Measurements from ENCODE around the gene MORN5. TPM values are rescaled to one million over a fixed set of nuclear protein-coding genes. Genes with fewer than 3 reads are reported as not detected.
A peak's percentile ranks its signal among the peaks of the same experiment; 100 is the strongest.

MORN5 gene
- total and polyA plus RNA-seq, 4 donors, result not detected

DNA sequence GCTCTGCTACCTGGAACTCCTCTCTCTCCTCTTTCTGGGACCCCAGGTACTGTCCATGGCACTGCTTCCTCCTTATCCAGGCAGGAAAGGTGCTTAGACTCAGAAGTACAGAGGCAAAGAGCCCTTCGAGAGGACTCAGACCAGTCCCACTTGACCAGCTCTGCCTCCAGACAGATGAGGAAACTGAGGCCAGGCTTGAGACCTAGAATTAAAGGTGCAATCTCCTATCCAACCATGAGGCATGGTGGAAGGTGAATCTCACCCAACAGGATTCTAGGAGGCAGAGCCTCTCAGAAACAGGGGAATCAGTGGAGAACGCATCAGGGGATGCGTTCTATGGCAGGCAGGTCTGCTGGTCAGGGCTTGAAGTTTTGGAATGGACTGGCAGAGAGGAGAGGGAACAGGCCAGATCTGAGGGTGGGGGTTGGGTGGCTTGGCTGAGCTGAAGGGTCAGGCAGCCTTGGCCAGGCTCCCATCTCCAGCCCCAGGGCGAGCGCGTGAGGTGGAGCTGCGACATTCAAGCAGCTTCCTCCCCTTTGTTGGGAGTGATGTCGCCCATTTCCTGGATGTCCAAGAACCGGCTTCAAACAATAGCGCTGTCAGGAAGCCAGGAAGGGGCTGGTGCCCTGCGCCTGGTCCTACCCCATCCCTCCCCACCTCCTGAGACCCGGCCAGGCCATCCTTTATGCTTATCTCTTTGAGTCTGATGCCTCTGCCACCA is 26.3 kb upstream of the MORN5 start:
- no peak for DNase-seq (ENCODE audit: low spot score)
- Histone ChIP-seq H3K9me3 (ENCODE audit: control insufficient read depth in 4 of 4, low read length in 3 of 4) (no peaks in the 10 kb centered on the region), H3K4me1 (ENCODE audit: control insufficient read depth in 4 of 4, insufficient read depth in 4 of 4, low read length in 3 of 4) (peaks cover 0 to 3% (median 0%) of the 10 kb centered on the region in 4 donors), H3K9ac (ENCODE audit: low read depth in 1 of 2, low read length in 2 of 2) (no peak overlapping the region), H3K4me3 (ENCODE audit: low read depth in 1 of 3, low read length in 3 of 3) (no peak overlapping the region), H3K27ac (ENCODE audit: low read depth in 1 of 2, low read length in 2 of 2) (no peak overlapping the region), H3K27me3 (ENCODE audit: control insufficient read depth in 4 of 4, insufficient read depth in 4 of 4, low read length in 3 of 4) (no peaks in the 10 kb centered on the region), H3K36me3 (ENCODE audit: control insufficient read depth in 4 of 4, insufficient read depth in 3 of 4, low read depth in 1 of 4, low read length in 3 of 4) (no peaks in the 10 kb centered on the region)
- 75% methylated on average over 12 of the region's 12 CpGs for WGBS
- no peak for TF ChIP-seq FOXA1 (IDR thresholded peaks at IDR 0.05)
- peak; percentile 47 for TF ChIP-seq NR2F2 (IDR thresholded peaks at IDR 0.05)
- no peak for TF ChIP-seq JUND (IDR thresholded peaks at IDR 0.05)
- no peak for TF ChIP-seq HNF4A (conservative IDR thresholded peaks at IDR 0.05)
- no peak for TF ChIP-seq RXRA (IDR thresholded peaks at IDR 0.05)
- no peak for TF ChIP-seq RAD21 (IDR thresholded peaks at IDR 0.05)

DNA sequence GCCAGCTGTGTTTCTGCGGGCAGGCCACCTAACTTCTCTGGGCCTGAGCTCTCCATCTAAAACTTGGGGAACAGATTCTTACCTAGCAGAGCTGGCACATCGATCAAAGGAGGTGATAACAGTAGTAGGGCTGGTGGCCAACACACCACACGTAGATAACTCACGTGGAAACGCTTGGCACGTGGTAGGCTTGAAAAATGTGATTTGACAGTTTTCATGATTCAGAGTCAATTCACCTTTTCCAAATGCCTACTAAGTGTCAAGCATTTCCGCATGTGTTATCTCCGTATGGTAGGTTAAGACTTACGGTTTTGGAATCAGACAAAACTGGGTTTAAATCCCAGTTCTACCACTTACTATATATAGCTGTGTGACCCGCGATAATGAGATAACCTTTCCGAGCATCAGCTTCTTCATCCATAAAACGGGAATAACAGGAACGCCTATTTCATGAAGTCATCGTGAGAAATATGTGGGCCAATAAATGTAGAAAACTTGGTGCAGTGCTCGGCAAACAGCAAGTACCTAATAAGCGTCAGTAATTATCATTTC is 25.6 kb upstream of the MORN5 start:
- H3K27ac ChIP-seq (ENCODE audit: low read depth in 1 of 2, low read length in 2 of 2), result no peak overlapping the region
- 79% methylated on average over 17 of the region's 17 CpGs for WGBS
- H3K36me3 ChIP-seq (ENCODE audit: control insufficient read depth in 4 of 4, insufficient read depth in 3 of 4, low read depth in 1 of 4, low read length in 3 of 4), result no peaks in the 10 kb centered on the region
- no peak overlapping the region for H3K9ac ChIP-seq (ENCODE audit: low read depth in 1 of 2, low read length in 2 of 2)
- no peaks in the 10 kb centered on the region for H3K9me3 ChIP-seq (ENCODE audit: control insufficient read depth in 4 of 4, low read length in 3 of 4)
- DNase-seq (ENCODE audit: low spot score), result no peak
- H3K27me3 ChIP-seq (ENCODE audit: control insufficient read depth in 4 of 4, insufficient read depth in 4 of 4, low read length in 3 of 4), result no peaks in the 10 kb centered on the region
- H3K4me1 ChIP-seq (ENCODE audit: control insufficient read depth in 4 of 4, insufficient read depth in 4 of 4, low read length in 3 of 4), result no peaks in the 10 kb centered on the region
- no peak overlapping the region for H3K4me3 ChIP-seq (ENCODE audit: low read depth in 1 of 3, low read length in 3 of 3)
- no peak for TF ChIP-seq JUND (IDR thresholded peaks at IDR 0.05)
- TF ChIP-seq TAF1 (conservative IDR thresholded peaks at IDR 0.05), result no peak
- TF ChIP-seq YY1 (IDR thresholded peaks at IDR 0.05), result no peak
- no peak for TF ChIP-seq RAD21 (IDR thresholded peaks at IDR 0.05)
- TF ChIP-seq, protein P1, sequence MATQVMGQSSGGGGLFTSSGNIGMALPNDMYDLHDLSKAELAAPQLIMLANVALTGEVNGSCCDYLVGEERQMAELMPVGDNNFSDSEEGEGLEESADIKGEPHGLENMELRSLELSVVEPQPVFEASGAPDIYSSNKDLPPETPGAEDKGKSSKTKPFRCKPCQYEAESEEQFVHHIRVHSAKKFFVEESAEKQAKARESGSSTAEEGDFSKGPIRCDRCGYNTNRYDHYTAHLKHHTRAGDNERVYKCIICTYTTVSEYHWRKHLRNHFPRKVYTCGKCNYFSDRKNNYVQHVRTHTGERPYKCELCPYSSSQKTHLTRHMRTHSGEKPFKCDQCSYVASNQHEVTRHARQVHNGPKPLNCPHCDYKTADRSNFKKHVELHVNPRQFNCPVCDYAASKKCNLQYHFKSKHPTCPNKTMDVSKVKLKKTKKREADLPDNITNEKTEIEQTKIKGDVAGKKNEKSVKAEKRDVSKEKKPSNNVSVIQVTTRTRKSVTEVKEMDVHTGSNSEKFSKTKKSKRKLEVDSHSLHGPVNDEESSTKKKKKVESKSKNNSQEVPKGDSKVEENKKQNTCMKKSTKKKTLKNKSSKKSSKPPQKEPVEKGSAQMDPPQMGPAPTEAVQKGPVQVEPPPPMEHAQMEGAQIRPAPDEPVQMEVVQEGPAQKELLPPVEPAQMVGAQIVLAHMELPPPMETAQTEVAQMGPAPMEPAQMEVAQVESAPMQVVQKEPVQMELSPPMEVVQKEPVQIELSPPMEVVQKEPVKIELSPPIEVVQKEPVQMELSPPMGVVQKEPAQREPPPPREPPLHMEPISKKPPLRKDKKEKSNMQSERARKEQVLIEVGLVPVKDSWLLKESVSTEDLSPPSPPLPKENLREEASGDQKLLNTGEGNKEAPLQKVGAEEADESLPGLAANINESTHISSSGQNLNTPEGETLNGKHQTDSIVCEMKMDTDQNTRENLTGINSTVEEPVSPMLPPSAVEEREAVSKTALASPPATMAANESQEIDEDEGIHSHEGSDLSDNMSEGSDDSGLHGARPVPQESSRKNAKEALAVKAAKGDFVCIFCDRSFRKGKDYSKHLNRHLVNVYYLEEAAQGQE (IDR thresholded peaks at IDR 0.05), result no peak
- no peak for TF ChIP-seq FOXA1 (IDR thresholded peaks at IDR 0.05)
- no peak for TF ChIP-seq GABPA (IDR thresholded peaks at IDR 0.05 in 1 of 2, conservative IDR thresholded peaks at IDR 0.05 in 1 of 2)
- no peak for TF ChIP-seq EGR1 (IDR thresholded peaks at IDR 0.05; ENCODE audit: low read depth in 2 of 2)
- no peak for TF ChIP-seq NR2F2 (IDR thresholded peaks at IDR 0.05)
- TF ChIP-seq, protein P2, sequence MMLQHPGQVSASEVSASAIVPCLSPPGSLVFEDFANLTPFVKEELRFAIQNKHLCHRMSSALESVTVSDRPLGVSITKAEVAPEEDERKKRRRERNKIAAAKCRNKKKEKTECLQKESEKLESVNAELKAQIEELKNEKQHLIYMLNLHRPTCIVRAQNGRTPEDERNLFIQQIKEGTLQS (IDR thresholded peaks at IDR 0.05), result no peak
- TF ChIP-seq, protein P3, sequence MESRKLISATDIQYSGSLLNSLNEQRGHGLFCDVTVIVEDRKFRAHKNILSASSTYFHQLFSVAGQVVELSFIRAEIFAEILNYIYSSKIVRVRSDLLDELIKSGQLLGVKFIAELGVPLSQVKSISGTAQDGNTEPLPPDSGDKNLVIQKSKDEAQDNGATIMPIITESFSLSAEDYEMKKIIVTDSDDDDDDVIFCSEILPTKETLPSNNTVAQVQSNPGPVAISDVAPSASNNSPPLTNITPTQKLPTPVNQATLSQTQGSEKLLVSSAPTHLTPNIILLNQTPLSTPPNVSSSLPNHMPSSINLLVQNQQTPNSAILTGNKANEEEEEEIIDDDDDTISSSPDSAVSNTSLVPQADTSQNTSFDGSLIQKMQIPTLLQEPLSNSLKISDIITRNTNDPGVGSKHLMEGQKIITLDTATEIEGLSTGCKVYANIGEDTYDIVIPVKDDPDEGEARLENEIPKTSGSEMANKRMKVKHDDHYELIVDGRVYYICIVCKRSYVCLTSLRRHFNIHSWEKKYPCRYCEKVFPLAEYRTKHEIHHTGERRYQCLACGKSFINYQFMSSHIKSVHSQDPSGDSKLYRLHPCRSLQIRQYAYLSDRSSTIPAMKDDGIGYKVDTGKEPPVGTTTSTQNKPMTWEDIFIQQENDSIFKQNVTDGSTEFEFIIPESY (IDR thresholded peaks at IDR 0.05), result no peak
- TF ChIP-seq HNF4G (IDR thresholded peaks at IDR 0.05), result no peak
- TF ChIP-seq, protein P4, sequence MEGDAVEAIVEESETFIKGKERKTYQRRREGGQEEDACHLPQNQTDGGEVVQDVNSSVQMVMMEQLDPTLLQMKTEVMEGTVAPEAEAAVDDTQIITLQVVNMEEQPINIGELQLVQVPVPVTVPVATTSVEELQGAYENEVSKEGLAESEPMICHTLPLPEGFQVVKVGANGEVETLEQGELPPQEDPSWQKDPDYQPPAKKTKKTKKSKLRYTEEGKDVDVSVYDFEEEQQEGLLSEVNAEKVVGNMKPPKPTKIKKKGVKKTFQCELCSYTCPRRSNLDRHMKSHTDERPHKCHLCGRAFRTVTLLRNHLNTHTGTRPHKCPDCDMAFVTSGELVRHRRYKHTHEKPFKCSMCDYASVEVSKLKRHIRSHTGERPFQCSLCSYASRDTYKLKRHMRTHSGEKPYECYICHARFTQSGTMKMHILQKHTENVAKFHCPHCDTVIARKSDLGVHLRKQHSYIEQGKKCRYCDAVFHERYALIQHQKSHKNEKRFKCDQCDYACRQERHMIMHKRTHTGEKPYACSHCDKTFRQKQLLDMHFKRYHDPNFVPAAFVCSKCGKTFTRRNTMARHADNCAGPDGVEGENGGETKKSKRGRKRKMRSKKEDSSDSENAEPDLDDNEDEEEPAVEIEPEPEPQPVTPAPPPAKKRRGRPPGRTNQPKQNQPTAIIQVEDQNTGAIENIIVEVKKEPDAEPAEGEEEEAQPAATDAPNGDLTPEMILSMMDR (IDR thresholded peaks at IDR 0.05; ENCODE audit: low read depth, low read length, missing input control), result no peak
- TF ChIP-seq RXRA (IDR thresholded peaks at IDR 0.05), result no peak
- TF ChIP-seq, protein P5, sequence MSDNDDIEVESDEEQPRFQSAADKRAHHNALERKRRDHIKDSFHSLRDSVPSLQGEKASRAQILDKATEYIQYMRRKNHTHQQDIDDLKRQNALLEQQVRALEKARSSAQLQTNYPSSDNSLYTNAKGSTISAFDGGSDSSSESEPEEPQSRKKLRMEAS (IDR thresholded peaks at IDR 0.05), result no peak
- TF ChIP-seq FOXA2 (IDR thresholded peaks at IDR 0.05), result no peak
- no peak for TF ChIP-seq HNF4A (conservative IDR thresholded peaks at IDR 0.05)
- TF ChIP-seq SP1 (IDR thresholded peaks at IDR 0.05), result no peak

Data from liver (tissue), 9 donors.